Neural cell (in vitro differentiated cells): ENCODE results near the gene CDC37. TPM values are rescaled to one million over a fixed set of nuclear protein-coding genes. Genes with fewer than 3 reads are reported as not detected.

Experiments used
- H2AFZ ChIP-seq: fragments of 200-600, 300-800 bp; sonication (generic), shearing (Covaris generic); 2 replicates; pipeline ENCODE4 v1.6.0; 2014; ENCODE audit warnings: low read depth, mild to moderate bottlenecking, antibody characterized with exemption, low read length, moderate library complexity
- H3F3A ChIP-seq: fragments of 200-600 bp; shearing (Covaris generic); 2 replicates; pipeline ENCODE4 v1.6.1; 2016; ENCODE audit warnings: mild to moderate bottlenecking, moderate library complexity, mixed read lengths, antibody characterized with exemption, low read length; ENCODE audit not compliant: insufficient read depth, poor library complexity, severe bottlenecking
- H3K27ac ChIP-seq: fragments of 200-600, 300-800 bp; sonication (generic), shearing (Covaris generic); 2 replicates; pipeline ENCODE4 v1.5.1; 2014; ENCODE audit warnings: mild to moderate bottlenecking, low read length, moderate library complexity
- H3K27me3 ChIP-seq: fragments of 300-800, 200-600 bp; sonication (generic), shearing (Covaris generic); 2 replicates; pipeline ENCODE4 v1.6.0; 2014; ENCODE audit warnings: mild to moderate bottlenecking, low read depth, low read length, moderate library complexity; ENCODE audit not compliant: insufficient read depth
- H3K36me3 ChIP-seq: fragments of 300-800, 200-600 bp; sonication (generic), shearing (Covaris generic); 2 replicates; pipeline ENCODE4 v1.5.1; 2014; ENCODE audit warnings: mild to moderate bottlenecking, antibody characterized with exemption, low read length, moderate library complexity; ENCODE audit not compliant: insufficient read depth
- H3K4me2 ChIP-seq: fragments of 300-800, 200-600 bp; sonication (generic), shearing (Covaris generic); 2 replicates; pipeline ENCODE4 v1.6.0; 2014; ENCODE audit warnings: mild to moderate bottlenecking, low read length
- H3K4me3 ChIP-seq: fragments of 300-800, 200-600 bp; sonication (generic), shearing (Covaris generic); 2 replicates; pipeline ENCODE4 v1.5.1; 2014; ENCODE audit warnings: mild to moderate bottlenecking, low read length, moderate library complexity
- H3K79me2 ChIP-seq: fragments of 200-600 bp; shearing (Covaris generic); replicated peaks from 2 replicates; pipeline ENCODE4 v1.6.0; 2014; ENCODE audit warnings: mild to moderate bottlenecking, low read length, moderate library complexity; ENCODE audit not compliant: insufficient read depth
- H3K9ac ChIP-seq: fragments of 300-800, 200-600 bp; sonication (generic), shearing (Covaris generic); 2 replicates; pipeline ENCODE4 v1.6.1; 2016; ENCODE audit warnings: mild to moderate bottlenecking, low read length, mixed read lengths
- H3K9me2 ChIP-seq: fragments of 200-600 bp; shearing (Covaris generic); 2 replicates; pipeline ENCODE4 v1.6.1; 2016; ENCODE audit warnings: mild to moderate bottlenecking, low read length, mixed read lengths; ENCODE audit not compliant: insufficient read depth
- H3K9me3 ChIP-seq: fragments of 200-600, 300-800 bp; sonication (generic), shearing (Covaris generic); 2 replicates; pipeline ENCODE4 v1.6.1; 2016; ENCODE audit warnings: mild to moderate bottlenecking, mixed run types, low read length, moderate library complexity, mixed read lengths
- H4K20me1 ChIP-seq: fragments of 200-600 bp; shearing (Covaris generic); 2 replicates; pipeline ENCODE4 v1.6.1; 2016; ENCODE audit warnings: mild to moderate bottlenecking, mixed run types; ENCODE audit not compliant: insufficient read depth
- EP300 ChIP-seq: fragments of 450-650 bp; conservative IDR thresholded peaks from 2 replicates; pipeline ENCODE4 v1.6.1; 2014; ENCODE audit warnings: antibody characterized with exemption, mild to moderate bottlenecking, moderate library complexity; ENCODE audit not compliant: poor library complexity, severe bottlenecking
- EZH2 ChIP-seq: fragments of 200-600, 300-800 bp; shearing (Covaris generic), sonication (generic); IDR thresholded peaks from 2 replicates; pipeline ENCODE4 v1.6.1; 2014; ENCODE audit warnings: antibody characterized with exemption, low read length, borderline replicate concordance, mild to moderate bottlenecking; ENCODE audit not compliant: insufficient read depth, poor library complexity, severe bottlenecking
- MXI1 ChIP-seq: fragments of 450-650 bp; conservative IDR thresholded peaks from 2 replicates; pipeline ENCODE4 v1.6.1; 2014; ENCODE audit warnings: antibody characterized with exemption, mild to moderate bottlenecking; ENCODE audit not compliant: poor library complexity, severe bottlenecking
- POLR2AphosphoS5 ChIP-seq: IDR thresholded peaks from 2 replicates; pipeline ENCODE4 v1.6.1; 2012
- RAD21 ChIP-seq: fragments of 450-650 bp; conservative IDR thresholded peaks from 2 replicates; pipeline ENCODE4 v1.6.1; 2014; ENCODE audit warnings: antibody characterized with exemption, mild to moderate bottlenecking, moderate library complexity
- SMC3 ChIP-seq: fragments of 450-650 bp; conservative IDR thresholded peaks from 2 replicates; pipeline ENCODE4 v1.6.1; 2014; ENCODE audit warnings: antibody characterized with exemption, mild to moderate bottlenecking, moderate library complexity; ENCODE audit not compliant: poor library complexity
- TAF1 ChIP-seq: IDR thresholded peaks from 2 replicates; pipeline ENCODE4 v1.6.1; 2012; ENCODE audit warnings: low read depth
- polyA plus RNA-seq: library from polyadenylated mRNA; depleted of rRNA; stranded (reverse); fragments of >200 nt; gene quantifications from 2 replicates; pipeline ENCODE4 v1.2.3, GENCODE V29; 2014
- TF ChIP-seq, protein P1 (sequence below): fragments of 450-650 bp; IDR thresholded peaks from 2 replicates; pipeline ENCODE4 v1.5.1; 2014; ENCODE audit warnings: antibody characterized with exemption, mild to moderate bottlenecking, moderate library complexity; ENCODE audit not compliant: poor library complexity, severe bottlenecking
- TF ChIP-seq, protein P2 (sequence below): IDR thresholded peaks from 2 replicates; pipeline ENCODE4 v1.6.1; 2012; ENCODE audit warnings: borderline replicate concordance

The CDC37 gene
- polyA plus RNA-seq, 1 donor from 2014 or later: 359 TPM

DNA sequence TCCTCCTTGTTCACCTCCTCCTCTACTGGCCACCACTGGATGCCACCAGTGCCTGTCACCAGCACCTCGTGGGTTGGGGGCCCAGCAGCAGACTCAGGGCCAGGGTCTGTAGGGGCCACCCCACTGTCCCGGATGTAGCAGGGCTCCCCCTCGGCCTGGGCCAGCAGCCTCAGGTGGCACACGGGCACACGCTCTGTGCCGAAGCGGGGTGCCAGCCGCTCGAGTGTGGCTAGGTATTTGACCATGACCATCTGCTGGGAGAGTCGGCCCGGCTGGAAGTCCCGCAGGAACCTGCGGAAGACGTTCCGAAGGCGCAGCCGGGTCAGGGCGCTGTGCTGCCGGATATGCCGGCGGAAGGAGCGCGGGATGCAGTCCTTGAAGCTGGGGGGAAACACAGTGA lies 37.8 kb downstream of the CDC37 start:
- Histone ChIP-seq H3K4me3 (no peak overlapping the region), H4K20me1 (no peaks in the 10 kb centered on the region), H3K9me3 (no peaks in the 10 kb centered on the region), H2AFZ (no peak overlapping the region), H3K27ac (no peak overlapping the region), H3F3A (no peaks in the 10 kb centered on the region), H3K4me2 (no peak overlapping the region), H3K9ac (no peak overlapping the region), H3K36me3 (no peaks in the 10 kb centered on the region), H3K79me2 (no peaks in the 10 kb centered on the region), H3K27me3 (no peaks in the 10 kb centered on the region), H3K9me2 (no peaks in the 10 kb centered on the region)
- TF ChIP-seq, protein P1, sequence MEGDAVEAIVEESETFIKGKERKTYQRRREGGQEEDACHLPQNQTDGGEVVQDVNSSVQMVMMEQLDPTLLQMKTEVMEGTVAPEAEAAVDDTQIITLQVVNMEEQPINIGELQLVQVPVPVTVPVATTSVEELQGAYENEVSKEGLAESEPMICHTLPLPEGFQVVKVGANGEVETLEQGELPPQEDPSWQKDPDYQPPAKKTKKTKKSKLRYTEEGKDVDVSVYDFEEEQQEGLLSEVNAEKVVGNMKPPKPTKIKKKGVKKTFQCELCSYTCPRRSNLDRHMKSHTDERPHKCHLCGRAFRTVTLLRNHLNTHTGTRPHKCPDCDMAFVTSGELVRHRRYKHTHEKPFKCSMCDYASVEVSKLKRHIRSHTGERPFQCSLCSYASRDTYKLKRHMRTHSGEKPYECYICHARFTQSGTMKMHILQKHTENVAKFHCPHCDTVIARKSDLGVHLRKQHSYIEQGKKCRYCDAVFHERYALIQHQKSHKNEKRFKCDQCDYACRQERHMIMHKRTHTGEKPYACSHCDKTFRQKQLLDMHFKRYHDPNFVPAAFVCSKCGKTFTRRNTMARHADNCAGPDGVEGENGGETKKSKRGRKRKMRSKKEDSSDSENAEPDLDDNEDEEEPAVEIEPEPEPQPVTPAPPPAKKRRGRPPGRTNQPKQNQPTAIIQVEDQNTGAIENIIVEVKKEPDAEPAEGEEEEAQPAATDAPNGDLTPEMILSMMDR: no peak
- TF ChIP-seq MXI1: no peak
- TF ChIP-seq TAF1: no peak
- TF ChIP-seq RAD21: no peak
- no peak for TF ChIP-seq SMC3
- TF ChIP-seq EZH2: no peak
- TF ChIP-seq EP300: no peak
- TF ChIP-seq, protein P2, sequence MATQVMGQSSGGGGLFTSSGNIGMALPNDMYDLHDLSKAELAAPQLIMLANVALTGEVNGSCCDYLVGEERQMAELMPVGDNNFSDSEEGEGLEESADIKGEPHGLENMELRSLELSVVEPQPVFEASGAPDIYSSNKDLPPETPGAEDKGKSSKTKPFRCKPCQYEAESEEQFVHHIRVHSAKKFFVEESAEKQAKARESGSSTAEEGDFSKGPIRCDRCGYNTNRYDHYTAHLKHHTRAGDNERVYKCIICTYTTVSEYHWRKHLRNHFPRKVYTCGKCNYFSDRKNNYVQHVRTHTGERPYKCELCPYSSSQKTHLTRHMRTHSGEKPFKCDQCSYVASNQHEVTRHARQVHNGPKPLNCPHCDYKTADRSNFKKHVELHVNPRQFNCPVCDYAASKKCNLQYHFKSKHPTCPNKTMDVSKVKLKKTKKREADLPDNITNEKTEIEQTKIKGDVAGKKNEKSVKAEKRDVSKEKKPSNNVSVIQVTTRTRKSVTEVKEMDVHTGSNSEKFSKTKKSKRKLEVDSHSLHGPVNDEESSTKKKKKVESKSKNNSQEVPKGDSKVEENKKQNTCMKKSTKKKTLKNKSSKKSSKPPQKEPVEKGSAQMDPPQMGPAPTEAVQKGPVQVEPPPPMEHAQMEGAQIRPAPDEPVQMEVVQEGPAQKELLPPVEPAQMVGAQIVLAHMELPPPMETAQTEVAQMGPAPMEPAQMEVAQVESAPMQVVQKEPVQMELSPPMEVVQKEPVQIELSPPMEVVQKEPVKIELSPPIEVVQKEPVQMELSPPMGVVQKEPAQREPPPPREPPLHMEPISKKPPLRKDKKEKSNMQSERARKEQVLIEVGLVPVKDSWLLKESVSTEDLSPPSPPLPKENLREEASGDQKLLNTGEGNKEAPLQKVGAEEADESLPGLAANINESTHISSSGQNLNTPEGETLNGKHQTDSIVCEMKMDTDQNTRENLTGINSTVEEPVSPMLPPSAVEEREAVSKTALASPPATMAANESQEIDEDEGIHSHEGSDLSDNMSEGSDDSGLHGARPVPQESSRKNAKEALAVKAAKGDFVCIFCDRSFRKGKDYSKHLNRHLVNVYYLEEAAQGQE: no peak
- no peak for TF ChIP-seq POLR2AphosphoS5

DNA sequence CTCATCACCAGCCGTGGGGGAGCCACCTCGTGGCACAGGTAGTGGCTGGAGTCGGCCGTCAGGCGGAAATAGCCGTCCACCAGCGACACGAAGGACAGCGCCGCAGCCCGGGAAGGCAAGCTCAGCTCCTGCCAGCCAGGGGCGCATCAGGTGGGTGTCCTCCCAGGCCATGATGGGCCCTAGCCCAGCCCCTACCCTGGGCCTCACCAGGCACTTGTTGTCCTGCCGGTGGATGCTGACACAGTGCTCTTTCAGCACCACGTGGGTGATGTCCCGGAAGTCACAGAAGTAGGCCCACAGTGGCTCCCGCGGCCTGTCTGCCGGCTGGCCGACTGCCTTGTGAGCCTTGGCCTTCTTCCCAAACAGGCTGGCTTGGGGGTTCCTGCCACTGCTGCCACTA lies 38.7 kb downstream of the CDC37 start:
- H3K27me3 ChIP-seq: no peaks in the 10 kb centered on the region
- H3K79me2 ChIP-seq: no peaks in the 10 kb centered on the region
- no peaks in the 10 kb centered on the region for H3F3A ChIP-seq
- no peak overlapping the region for H3K4me3 ChIP-seq
- no peak overlapping the region for H2AFZ ChIP-seq
- H3K36me3 ChIP-seq: no peaks in the 10 kb centered on the region
- H4K20me1 ChIP-seq: no peaks in the 10 kb centered on the region
- H3K9ac ChIP-seq: no peak overlapping the region
- H3K27ac ChIP-seq: no peak overlapping the region
- no peaks in the 10 kb centered on the region for H3K9me3 ChIP-seq
- no peak for TF ChIP-seq EP300
- TF ChIP-seq SMC3: no peak
- TF ChIP-seq, protein P1: no peak
- no peak for TF ChIP-seq MXI1
- no peak for TF ChIP-seq EZH2
- TF ChIP-seq, protein P2: no peak
- TF ChIP-seq TAF1: no peak
- TF ChIP-seq POLR2AphosphoS5: no peak
- TF ChIP-seq RAD21: no peak
- no peak overlapping the region for H3K4me2 ChIP-seq
- no peaks in the 10 kb centered on the region for H3K9me2 ChIP-seq
